ENCODE results near the gene TRAF3IP3. TPM values are rescaled to one million over a fixed set of nuclear protein-coding genes. Genes with fewer than 3 reads are reported as not detected.

TRAF3IP3 gene
- polyA plus RNA-seq, 1 donor from 2014 or later, result 240 TPM

GRCh38 chr1:209808059-209808581, 52.3 kb downstream of the TRAF3IP3 start:
- Mint-ChIP-seq H3K27me3 (no peaks in the 10 kb centered on the region), H3K4me1 (peaks cover 0 to 9% (median 4%) of the 10 kb centered on the region in 3 donors), H3K27ac (peak overlapping the region in 1 of 3 donors; percentile 32), H3K36me3 (peaks cover 3% of the 10 kb centered on the region), H3K9me3 (no peaks in the 10 kb centered on the region), H3K4me3 (peak overlapping the region in 1 of 4 donors; percentile 8)

- H3K36me3 Mint-ChIP-seq, result peaks cover 3% of the 10 kb centered on the region
- H3K4me3 Mint-ChIP-seq, result peak overlapping the region in 1 of 4 donors; percentile 3
- H3K27me3 Mint-ChIP-seq, result no peaks in the 10 kb centered on the region
- no peak overlapping the region for H3K27ac Mint-ChIP-seq
- H3K9me3 Mint-ChIP-seq, result no peaks in the 10 kb centered on the region
- peaks cover 0 to 9% (median 4%) of the 10 kb centered on the region in 3 donors for H3K4me1 Mint-ChIP-seq
These were observed 53.8 kb downstream of the TRAF3IP3 start for GRCh38 chr1:209809611-209810010.

GRCh38 chr1:209810783-209811182, 54.9 kb downstream of the TRAF3IP3 start:
- Mint-ChIP-seq H3K9me3 (no peaks in the 10 kb centered on the region), H3K4me1 (peaks cover 0 to 6% (median 4%) of the 10 kb centered on the region in 3 donors), H3K4me3 (no peak overlapping the region), H3K27me3 (no peaks in the 10 kb centered on the region), H3K36me3 (peaks cover 3% of the 10 kb centered on the region), H3K27ac (no peak overlapping the region)

GRCh38 chr1:209813902-209814301, 58.0 kb downstream of the TRAF3IP3 start:
- Mint-ChIP-seq H3K27ac (no peak overlapping the region), H3K4me3 (no peak overlapping the region)

GRCh38 chr1:209815490-209815889, 59.6 kb downstream of the TRAF3IP3 start:
- Mint-ChIP-seq H3K27ac (no peak overlapping the region), H3K27me3 (peaks cover 2% of the 10 kb centered on the region)

More at GRCh38 chr1:209813902-209814301, 58.0 kb downstream of the TRAF3IP3 start:
- Mint-ChIP-seq H3K36me3 (peaks cover 7% of the 10 kb centered on the region), H3K4me1 (peaks cover 0 to 1% (median 0%) of the 10 kb centered on the region in 3 donors), H3K27me3 (peaks cover 2% of the 10 kb centered on the region), H3K9me3 (no peaks in the 10 kb centered on the region)

GRCh38 chr1:209815931-209816341, 60.1 kb downstream of the TRAF3IP3 start:
- Mint-ChIP-seq H3K27me3 (peaks cover 4% of the 10 kb centered on the region), H3K36me3 (peaks cover 7% of the 10 kb centered on the region), H3K9me3 (no peaks in the 10 kb centered on the region), H3K4me1 (no peaks in the 10 kb centered on the region), H3K27ac (no peak overlapping the region), H3K4me3 (no peak overlapping the region)

More at GRCh38 chr1:209815490-209815889, 59.6 kb downstream of the TRAF3IP3 start:
- Mint-ChIP-seq H3K4me1 (peaks cover 0 to 1% (median 0%) of the 10 kb centered on the region in 3 donors), H3K9me3 (no peaks in the 10 kb centered on the region), H3K36me3 (peaks cover 7% of the 10 kb centered on the region), H3K4me3 (no peak overlapping the region)

GRCh38 chr1:209816923-209817322, 61.1 kb downstream of the TRAF3IP3 start:
- H3K4me3 Mint-ChIP-seq, result no peak overlapping the region
- peaks cover 7% of the 10 kb centered on the region for H3K36me3 Mint-ChIP-seq
- no peaks in the 10 kb centered on the region for H3K4me1 Mint-ChIP-seq
- H3K27me3 Mint-ChIP-seq, result peaks cover 10% of the 10 kb centered on the region
- no peak overlapping the region for H3K27ac Mint-ChIP-seq
- no peaks in the 10 kb centered on the region for H3K9me3 Mint-ChIP-seq

- Mint-ChIP-seq H3K4me1 (peaks cover 0 to 2% (median 0%) of the 10 kb centered on the region in 3 donors), H3K27me3 (peaks cover 11% of the 10 kb centered on the region), H3K4me3 (no peak overlapping the region)
These were observed 61.8 kb downstream of the TRAF3IP3 start for GRCh38 chr1:209817691-209818090.

GRCh38 chr1:209819058-209819457, 63.2 kb downstream of the TRAF3IP3 start:
- Mint-ChIP-seq H3K27me3 (peaks cover 14% of the 10 kb centered on the region), H3K9me3 (no peaks in the 10 kb centered on the region), H3K4me3 (no peak overlapping the region), H3K27ac (no peak overlapping the region), H3K36me3 (peaks cover 4% of the 10 kb centered on the region), H3K4me1 (peaks cover 3 to 6% (median 5%) of the 10 kb centered on the region in 3 donors)

More at GRCh38 chr1:209817691-209818090, 61.8 kb downstream of the TRAF3IP3 start:
- Mint-ChIP-seq H3K36me3 (peaks cover 7% of the 10 kb centered on the region), H3K27ac (no peak overlapping the region), H3K9me3 (no peaks in the 10 kb centered on the region)

- Mint-ChIP-seq H3K4me3 (no peak overlapping the region), H3K27me3 (peaks cover 14% of the 10 kb centered on the region), H3K4me1 (peaks cover 3 to 6% (median 5%) of the 10 kb centered on the region in 3 donors), H3K27ac (no peak overlapping the region), H3K36me3 (peaks cover 4% of the 10 kb centered on the region), H3K9me3 (no peaks in the 10 kb centered on the region)
These were observed 65.1 kb downstream of the TRAF3IP3 start for GRCh38 chr1:209820986-209821385.

GRCh38 chr1:209822706-209823105, 66.9 kb downstream of the TRAF3IP3 start:
- H3K9me3 Mint-ChIP-seq, result peaks cover 0 to 1% (median 0%) of the 10 kb centered on the region in 3 donors
- H3K27me3 Mint-ChIP-seq, result peaks cover 12% of the 10 kb centered on the region
- H3K4me1 Mint-ChIP-seq, result peaks cover 6 to 14% (median 9%) of the 10 kb centered on the region in 3 donors
- no peak overlapping the region for H3K4me3 Mint-ChIP-seq
- H3K27ac Mint-ChIP-seq, result no peak overlapping the region
- peaks cover 6% of the 10 kb centered on the region for H3K36me3 Mint-ChIP-seq

- Mint-ChIP-seq H3K27ac (no peak overlapping the region), H3K4me3 (peak overlapping the region in 1 of 4 donors; percentile 19), H3K27me3 (peaks cover 12% of the 10 kb centered on the region), H3K36me3 (peaks cover 5% of the 10 kb centered on the region), H3K9me3 (peaks cover 0 to 1% (median 0%) of the 10 kb centered on the region in 3 donors), H3K4me1 (peaks cover 9 to 14% (median 13%) of the 10 kb centered on the region in 3 donors)
These were observed 67.5 kb downstream of the TRAF3IP3 start for GRCh38 chr1:209823143-209824041.

- peaks cover 12% of the 10 kb centered on the region for H3K27me3 Mint-ChIP-seq
- H3K4me1 Mint-ChIP-seq, result peaks cover 16 to 27% (median 25%) of the 10 kb centered on the region in 3 donors
- peaks cover 2% of the 10 kb centered on the region for H3K36me3 Mint-ChIP-seq
- H3K4me3 Mint-ChIP-seq, result peak overlapping the region in 2 of 4 donors; percentile 59 to 63
- H3K9me3 Mint-ChIP-seq, result peaks cover 0 to 1% (median 0%) of the 10 kb centered on the region in 3 donors
- peak overlapping the region in 1 of 3 donors; percentile 61 for H3K27ac Mint-ChIP-seq
These were observed 70.0 kb downstream of the TRAF3IP3 start for GRCh38 chr1:209825591-209826434.

GRCh38 chr1:209827384-209828262, 71.8 kb downstream of the TRAF3IP3 start, which contains the start of gene UTP25:
Gene UTP25 (plus strand): TSS chr1:209827972. CDS start chr1:209828064, 92 bp downstream.
- Mint-ChIP-seq H3K27me3 (peaks cover 4% of the 10 kb centered on the region), H3K36me3 (peaks cover 2% of the 10 kb centered on the region), H3K4me1 (peaks cover 16 to 29% (median 25%) of the 10 kb centered on the region in 3 donors), H3K9me3 (peaks cover 0 to 1% (median 0%) of the 10 kb centered on the region in 3 donors), H3K4me3 (peak within 1 kb of the TSS; percentile 94 to 100 (median 98)), H3K27ac (peak within 1 kb of the TSS; percentile 86 to 97 (median 86))

Data from IgD-negative memory B cell (primary cell).